ENCODE measurements around the gene ABHD18.
"Not testable (repeated sequence)": the region's sequence is repeated elsewhere in the genome, so short reads cannot be mapped to it uniquely, and the experiment has no call there.

The ABHD18 gene

DNA sequence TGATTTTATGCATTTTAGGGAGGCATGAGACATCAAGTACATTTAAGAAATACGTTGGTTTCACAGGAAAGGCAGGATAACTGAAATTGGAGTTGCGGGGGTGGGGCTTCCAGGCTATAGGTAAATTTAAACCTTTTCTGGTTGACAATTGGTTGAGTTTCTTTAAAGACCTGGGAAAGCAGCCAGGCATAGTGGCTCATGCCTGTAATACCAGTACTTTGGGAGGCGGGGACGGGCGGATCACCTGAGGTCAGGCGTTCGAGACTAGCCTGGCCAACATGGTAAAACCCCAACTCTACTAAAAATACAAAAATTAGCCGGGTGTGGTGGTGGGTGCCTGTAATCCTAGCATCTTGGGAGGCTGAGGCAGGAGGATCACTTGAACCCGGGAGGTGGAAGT lies 89.7 kb downstream of the ABHD18 start:
- H3K4me3 ChIP-seq (ENCODE audit: low read length); DNase-seq (ENCODE audit: low read depth): not testable (repeated sequence)

DNA sequence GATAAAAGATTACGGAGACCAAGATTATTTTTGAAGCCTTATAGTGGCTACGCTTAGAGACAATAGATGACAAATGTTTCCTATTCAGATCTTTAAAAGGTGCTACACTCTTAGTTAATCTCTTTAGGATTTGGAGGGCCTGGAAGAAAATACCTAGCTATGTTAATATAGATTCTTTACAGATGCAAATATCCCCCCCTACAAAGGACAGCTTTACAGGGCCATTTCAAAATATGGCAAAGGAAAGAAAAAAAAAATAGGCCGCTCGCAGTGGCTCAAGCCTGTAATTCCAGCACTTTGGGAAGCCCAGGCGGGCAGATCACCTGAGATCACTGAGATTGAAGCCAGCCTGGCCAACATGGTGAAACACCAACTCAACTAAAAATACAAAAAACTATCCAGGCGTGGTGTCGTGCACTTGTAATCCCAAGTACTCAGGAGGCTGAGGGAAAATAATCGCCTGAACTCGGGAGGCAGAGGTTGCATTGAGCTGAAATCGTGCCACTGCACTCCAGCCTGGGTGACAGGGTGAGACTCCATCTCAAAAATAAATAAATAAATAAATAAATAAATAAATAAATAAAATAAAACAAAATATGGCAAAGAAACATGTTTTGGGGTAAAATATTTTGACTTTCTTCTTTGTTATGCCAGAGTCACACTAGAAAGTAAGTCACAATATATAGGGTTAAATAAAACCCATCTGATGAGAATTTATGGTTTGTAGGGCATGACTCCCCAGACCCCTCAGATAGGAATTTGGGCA lies 90.4 kb downstream of the ABHD18 start:
- not testable (repeated sequence) for H3K4me3 ChIP-seq (ENCODE audit: low read length); DNase-seq (ENCODE audit: low read depth)

DNA sequence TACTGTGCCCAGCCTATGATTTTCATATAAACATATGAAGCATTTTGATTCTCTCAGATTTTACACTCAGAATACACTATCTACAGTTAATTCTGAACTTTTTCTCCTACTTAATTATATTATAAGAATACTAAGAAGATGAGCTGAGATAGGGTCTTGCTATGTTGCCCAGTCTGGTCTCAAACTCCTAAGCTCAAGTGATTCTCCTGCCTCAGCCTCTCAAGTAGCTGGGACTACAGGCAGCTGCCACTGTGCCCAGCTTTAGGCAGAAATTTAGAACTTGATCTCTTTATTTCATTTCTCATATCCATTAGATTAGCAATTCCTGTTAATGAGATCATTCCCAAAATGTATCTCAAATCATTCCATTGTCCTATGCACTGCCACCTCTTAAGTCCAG lies 91.2 kb downstream of the ABHD18 start:
- DNase-seq (ENCODE audit: low read depth) = no peak
- TF ChIP-seq, protein P1, sequence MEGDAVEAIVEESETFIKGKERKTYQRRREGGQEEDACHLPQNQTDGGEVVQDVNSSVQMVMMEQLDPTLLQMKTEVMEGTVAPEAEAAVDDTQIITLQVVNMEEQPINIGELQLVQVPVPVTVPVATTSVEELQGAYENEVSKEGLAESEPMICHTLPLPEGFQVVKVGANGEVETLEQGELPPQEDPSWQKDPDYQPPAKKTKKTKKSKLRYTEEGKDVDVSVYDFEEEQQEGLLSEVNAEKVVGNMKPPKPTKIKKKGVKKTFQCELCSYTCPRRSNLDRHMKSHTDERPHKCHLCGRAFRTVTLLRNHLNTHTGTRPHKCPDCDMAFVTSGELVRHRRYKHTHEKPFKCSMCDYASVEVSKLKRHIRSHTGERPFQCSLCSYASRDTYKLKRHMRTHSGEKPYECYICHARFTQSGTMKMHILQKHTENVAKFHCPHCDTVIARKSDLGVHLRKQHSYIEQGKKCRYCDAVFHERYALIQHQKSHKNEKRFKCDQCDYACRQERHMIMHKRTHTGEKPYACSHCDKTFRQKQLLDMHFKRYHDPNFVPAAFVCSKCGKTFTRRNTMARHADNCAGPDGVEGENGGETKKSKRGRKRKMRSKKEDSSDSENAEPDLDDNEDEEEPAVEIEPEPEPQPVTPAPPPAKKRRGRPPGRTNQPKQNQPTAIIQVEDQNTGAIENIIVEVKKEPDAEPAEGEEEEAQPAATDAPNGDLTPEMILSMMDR (conservative IDR thresholded peaks at IDR 0.05; ENCODE audit: low read depth, low read length) = no peak
- H3K4me3 ChIP-seq (ENCODE audit: low read length) = no peak overlapping the region

DNA sequence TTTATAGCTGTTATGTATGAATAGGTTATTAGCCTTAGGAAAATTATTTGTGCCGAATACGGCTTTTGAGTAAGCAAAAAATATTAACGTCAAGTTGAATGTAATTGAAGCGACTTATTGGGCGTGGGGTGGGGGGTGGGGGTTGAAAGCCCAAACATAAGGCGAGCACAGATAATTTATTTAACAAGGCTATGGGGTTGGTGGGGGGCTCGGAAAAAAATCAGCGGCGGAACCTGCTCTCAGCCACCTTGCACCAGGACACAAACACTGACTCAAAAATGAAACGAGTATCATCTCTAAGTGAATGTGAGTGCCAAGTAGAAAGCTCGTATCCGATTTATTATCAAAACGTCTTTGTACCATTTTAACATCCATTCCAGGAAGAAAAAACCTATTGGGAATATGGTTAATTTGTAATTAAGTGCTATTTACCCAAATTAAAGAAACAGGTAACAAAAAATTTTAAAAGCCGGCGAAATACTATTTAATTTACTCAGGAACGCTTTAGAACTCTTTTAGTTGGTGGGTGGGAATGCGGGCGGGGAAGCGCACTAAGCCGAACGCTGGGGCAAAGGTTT lies 95.0 kb downstream of the ABHD18 start:
- DNase-seq (ENCODE audit: low read depth) = no peak
- TF ChIP-seq, protein P1 (conservative IDR thresholded peaks at IDR 0.05; ENCODE audit: low read depth, low read length) = no peak
- peak overlapping the region; percentile 53 for H3K4me3 ChIP-seq (ENCODE audit: low read length)

DNA sequence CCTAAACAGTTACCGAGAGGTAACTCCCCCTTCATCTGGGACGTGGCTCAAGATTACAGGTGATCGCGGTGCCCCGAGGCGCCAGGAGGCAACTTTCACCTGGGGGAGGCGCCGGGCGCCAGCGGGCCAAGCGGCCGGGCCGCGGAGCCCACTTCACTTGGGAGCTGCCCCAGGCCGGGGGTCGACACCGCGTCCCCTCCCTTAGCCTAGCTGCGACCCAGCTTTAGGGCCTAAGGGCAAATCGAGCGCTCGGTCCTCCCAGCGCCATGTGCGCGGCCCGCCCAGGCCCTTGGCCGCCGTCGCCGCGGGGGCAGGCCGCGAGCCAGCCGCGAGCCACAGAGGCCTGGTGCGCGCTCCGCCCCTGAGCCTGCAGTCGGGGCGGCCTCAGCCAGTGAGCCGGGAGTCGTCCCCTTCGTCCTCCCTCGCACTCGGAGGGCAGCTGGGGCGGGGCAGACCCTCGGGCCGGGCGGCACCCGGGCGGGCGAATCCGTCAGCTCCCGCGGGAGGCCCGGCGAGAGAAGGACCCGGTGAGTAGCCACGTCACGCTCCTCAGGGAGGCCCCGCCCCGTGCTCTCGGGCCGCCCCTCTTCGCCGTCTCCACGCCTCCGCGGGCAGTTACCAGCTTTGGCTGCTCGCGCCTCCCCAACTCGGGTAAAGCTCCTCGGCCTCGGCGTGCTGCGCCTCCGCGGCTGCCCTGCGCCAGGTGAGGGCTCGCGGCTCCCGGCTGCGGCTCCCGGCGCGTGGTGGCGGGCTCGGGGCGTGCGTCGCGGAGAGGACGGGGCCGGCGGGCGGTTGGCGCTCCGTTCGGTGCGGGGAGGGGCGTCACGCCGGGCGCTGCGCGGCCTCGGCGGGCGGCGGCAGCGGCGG lies 95.7 kb downstream of the ABHD18 start, which contains the start of gene LARP1B:
Gene LARP1B (plus strand): TSS at position 614 of the 867 bp plus-strand sequence. CDS start 13,640 bp downstream, outside the sequence.
- peak within 1 kb of the TSS; percentile 84 for H3K4me3 ChIP-seq (ENCODE audit: low read length)
- TF ChIP-seq, protein P1 (conservative IDR thresholded peaks at IDR 0.05; ENCODE audit: low read depth, low read length) = no peak
- peak; percentile 89 for DNase-seq (ENCODE audit: low read depth)

DNA sequence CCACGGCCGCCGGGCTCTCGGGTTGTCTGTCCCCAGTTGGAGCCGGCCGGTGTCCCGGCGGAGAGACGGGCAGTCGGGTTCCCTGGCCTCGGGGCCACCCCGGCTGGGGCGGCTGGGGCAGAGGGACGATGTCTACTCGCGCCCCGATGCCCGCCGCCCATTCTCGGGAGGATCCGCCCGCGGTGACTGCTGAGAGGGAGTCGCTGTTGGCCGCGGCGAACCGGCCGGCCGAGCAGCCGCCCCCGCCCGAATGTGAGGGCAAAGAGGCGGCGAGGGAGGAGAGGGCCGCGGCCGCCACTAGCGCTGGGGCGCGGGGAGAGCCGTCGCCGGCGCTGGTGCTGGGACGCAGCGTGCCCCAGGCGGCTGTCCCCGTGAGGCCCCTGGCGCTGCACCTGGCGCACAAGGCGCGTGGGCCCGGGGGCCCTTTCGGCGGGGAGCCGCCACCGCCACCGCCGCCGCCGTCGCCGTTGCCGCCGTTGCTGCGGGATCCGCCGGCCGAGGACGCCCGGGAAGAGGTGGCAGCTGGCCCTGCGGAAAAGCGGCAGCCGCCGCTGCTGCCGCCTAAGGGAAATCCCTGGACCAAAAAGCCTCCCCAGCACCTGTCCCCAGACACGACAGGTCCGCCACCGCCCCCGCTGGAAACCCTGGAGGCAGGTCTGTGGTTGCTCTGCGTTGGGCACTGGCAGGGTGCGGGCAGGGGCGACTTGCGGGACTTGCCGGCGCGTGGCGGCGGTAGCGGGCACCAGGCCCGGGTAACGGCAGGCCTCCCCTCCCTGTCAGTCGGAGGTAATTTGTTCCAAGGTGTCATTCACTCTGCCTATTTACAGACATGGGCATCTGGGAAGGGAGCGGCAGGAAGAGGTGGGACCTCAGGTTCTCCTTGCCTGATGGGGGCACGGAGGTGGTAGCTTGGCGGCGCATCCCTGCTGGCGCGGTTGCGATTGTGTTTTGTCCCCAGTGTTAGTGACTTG lies 96.6 kb downstream of the ABHD18 start:
- DNase-seq (ENCODE audit: low read depth) = no peak
- TF ChIP-seq, protein P1 (conservative IDR thresholded peaks at IDR 0.05; ENCODE audit: low read depth, low read length) = peak; percentile 27
- peak overlapping the region; percentile 84 for H3K4me3 ChIP-seq (ENCODE audit: low read length)

DNA sequence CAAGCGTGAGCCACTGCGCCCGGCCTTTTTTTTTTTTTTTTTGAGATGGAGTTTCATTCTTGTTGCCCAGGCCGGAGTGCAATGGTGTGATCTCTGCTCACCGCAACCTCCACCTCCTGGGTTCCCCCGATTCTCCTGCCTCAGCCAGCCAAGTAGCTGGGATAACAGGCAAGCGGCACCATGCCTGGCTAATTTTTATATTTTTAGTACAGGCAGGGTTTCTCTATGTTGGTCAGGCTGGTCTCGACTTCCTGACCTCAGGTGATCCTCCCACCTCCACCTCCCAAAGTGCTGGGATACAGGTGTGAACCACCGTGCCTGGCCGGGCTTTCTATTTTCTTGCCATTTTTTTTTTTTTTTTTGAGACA lies 101.2 kb downstream of the ABHD18 start:
- DNase-seq (ENCODE audit: low read depth); H3K4me3 ChIP-seq (ENCODE audit: low read length): not testable (repeated sequence)

DNA sequence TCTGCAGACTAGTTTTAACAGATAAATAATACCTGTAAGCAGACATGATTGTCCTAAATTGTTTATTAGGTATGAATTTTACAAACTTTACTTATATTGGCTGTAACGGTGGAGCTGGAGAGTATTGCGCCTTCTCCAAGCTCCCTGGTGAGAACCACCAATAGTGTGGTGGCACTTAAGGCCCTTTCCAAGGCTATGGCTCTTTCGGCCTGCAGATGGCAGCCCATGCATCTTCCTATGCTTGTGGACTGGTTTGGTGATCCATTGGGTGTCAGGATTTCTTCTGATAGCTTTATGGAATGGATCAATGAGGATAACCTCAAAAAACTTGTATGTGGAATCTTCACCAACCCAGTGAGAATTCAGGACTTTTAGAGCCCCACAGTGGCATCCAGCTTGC lies 103.7 kb downstream of the ABHD18 start:
- no peak overlapping the region for H3K4me3 ChIP-seq (ENCODE audit: low read length)
- TF ChIP-seq, protein P1 (conservative IDR thresholded peaks at IDR 0.05; ENCODE audit: low read depth, low read length) = peak; percentile 44
- DNase-seq (ENCODE audit: low read depth) = no peak

Measured in retinal pigment epithelial cell (primary cell).